SW480 (cell line): ENCODE data around the gene ST8SIA6.

Source experiments
- DNase-seq: peaks from one replicate; pipeline ENCODE4 v3.0.0-alpha.2; 2016; ENCODE audit warnings: low spot score

The ST8SIA6 gene

GRCh38 chr10:17386021-17386420 is 68.4 kb downstream of the ST8SIA6 start:
- DNase-seq: no peak

- DNase-seq: no peak
Observed at GRCh38 chr10:17385066-17385465, 69.3 kb downstream of the ST8SIA6 start.

- no peak for DNase-seq
Observed at GRCh38 chr10:17383801-17384555, 70.4 kb downstream of the ST8SIA6 start.

GRCh38 chr10:17381502-17382142 is 72.8 kb downstream of the ST8SIA6 start:
- DNase-seq: no peak

- no peak for DNase-seq
Observed at GRCh38 chr10:17380888-17381287, 73.5 kb downstream of the ST8SIA6 start.

GRCh38 chr10:17380016-17380415 is 74.4 kb downstream of the ST8SIA6 start:
- DNase-seq: no peak

GRCh38 chr10:17379151-17379690 is 75.2 kb downstream of the ST8SIA6 start:
- DNase-seq: no peak

- DNase-seq: no peak
Observed at GRCh38 chr10:17375936-17376584, 78.3 kb downstream of the ST8SIA6 start.

GRCh38 chr10:17368708-17369272 is 85.6 kb downstream of the ST8SIA6 start:
- peak; percentile 22 for DNase-seq

- DNase-seq: no peak
Observed at GRCh38 chr10:17366705-17367104, 87.7 kb downstream of the ST8SIA6 start.

- no peak for DNase-seq
Observed at GRCh38 chr10:17365402-17365801, 89.0 kb downstream of the ST8SIA6 start.

- DNase-seq: no peak
Observed at GRCh38 chr10:17358461-17358860, 95.9 kb downstream of the ST8SIA6 start.

- DNase-seq: no peak
Observed at GRCh38 chr10:17357781-17358180, 96.6 kb downstream of the ST8SIA6 start.

GRCh38 chr10:17356820-17357219 is 97.6 kb downstream of the ST8SIA6 start:
- no peak for DNase-seq

- no peak for DNase-seq
Observed at GRCh38 chr10:17354781-17355180, 99.6 kb downstream of the ST8SIA6 start.

- peak; percentile 57 for DNase-seq
Observed at GRCh38 chr10:17353568-17354300, 100.7 kb downstream of the ST8SIA6 start.

GRCh38 chr10:17352583-17352982 is 101.8 kb downstream of the ST8SIA6 start:
- no peak for DNase-seq

- no peak for DNase-seq
Observed at GRCh38 chr10:17351506-17351905, 102.9 kb downstream of the ST8SIA6 start.

GRCh38 chr10:17349717-17350116 is 104.7 kb downstream of the ST8SIA6 start:
- DNase-seq: peak; percentile 9

- DNase-seq: peak; percentile 59
Observed at GRCh38 chr10:17348501-17349349, 105.7 kb downstream of the ST8SIA6 start.

GRCh38 chr10:17348011-17348500 is 106.3 kb downstream of the ST8SIA6 start:
- DNase-seq: no peak
